Heart right ventricle (tissue), 16 donors: Measurements from ENCODE around the gene JAGN1. TPM values are rescaled to one million over a fixed set of nuclear protein-coding genes. Genes with fewer than 3 reads are reported as not detected.
A peak's percentile ranks its signal among the peaks of the same experiment; 100 is the strongest.
"Not testable (repeated sequence)": the region's sequence is repeated elsewhere in the genome, so short reads cannot be mapped to it uniquely, and the experiment has no call there.

Source experiments
- ATAC-seq, 8 donors: fragments of 200-7000 bp; cut with Tn5 transposase; one replicate each; pipeline ENCODE4 v1.9.1; 2020; ENCODE audit warnings: mild to moderate bottlenecking in 8 of 8, moderate library complexity in 8 of 8, moderate number of reproducible peaks in 1 of 8
- DNase-seq, 2 donors: peaks; one replicate each; pipeline ENCODE4 v3.0.0-alpha.2; 2020
- H3K27ac ChIP-seq, 10 donors: fragments of 200-600 bp; sonication (generic) in 2 of 10; one replicate each; pipeline versions ENCODE4 v1.5.0 to v1.8.0; 2020 to 2022; ENCODE audit warnings: mild to moderate bottlenecking in 3 of 10
- H3K27me3 ChIP-seq, 7 donors: fragments of 200-600 bp; one replicate each; pipeline ENCODE4 v1.8.0; 2021 to 2022; ENCODE audit warnings: mild to moderate bottlenecking in 2 of 7
- H3K36me3 ChIP-seq, 9 donors: fragments of 200-600 bp; sonication (generic) in 1 of 9; one replicate each; pipeline versions ENCODE4 v1.5.0 to v1.8.0; 2020 to 2022; ENCODE audit warnings: mild to moderate bottlenecking in 2 of 9
- H3K4me1 ChIP-seq, 9 donors: fragments of 200-600 bp; sonication (generic) in 1 of 9; one replicate each; pipeline versions ENCODE4 v1.5.0 to v1.8.0; 2020 to 2022; ENCODE audit warnings: mild to moderate bottlenecking in 4 of 9
- H3K4me3 ChIP-seq, 10 donors: fragments of 200-600 bp; sonication (generic) in 2 of 10; one replicate each; pipeline versions ENCODE4 v1.5.0 to v1.8.0; 2020 to 2022; ENCODE audit warnings: mild to moderate bottlenecking in 7 of 10, moderate library complexity in 2 of 10
- H3K9me3 ChIP-seq, 11 donors: fragments of 200-600 bp in 10 of 11; sonication (generic) in 2 of 11; one replicate each; pipeline versions ENCODE4 v1.5.0 to v1.8.0; 2013 to 2022; ENCODE audit warnings: mild to moderate bottlenecking in 2 of 11, control low read depth in 1 of 11, moderate library complexity in 1 of 11
- CTCF ChIP-seq, 9 donors: fragments of 200-600 bp; sonication (generic) in 2 of 9; IDR thresholded peaks; one replicate each; pipeline versions ENCODE4 v1.5.0 to v1.8.0; 2021 to 2022; ENCODE audit warnings: antibody characterized with exemption in 9 of 9, mild to moderate bottlenecking in 5 of 9, moderate library complexity in 1 of 9
- WGBS, 2 donors: extraction: QIAGEN DNeasy Blood & Tissue Kit; methylation state at CpG; one replicate each; pipeline ENCODE4 v1.1.7; 2013; ENCODE audit warnings: inconsistent platforms in 1 of 2; 5-methylcytosine and 5-hydroxymethylcytosine counted together
- intact Hi-C, 10 donors: fragments of 100-400 bp; cut with DNase I; formaldehyde crosslinking; loops; one replicate each; pipeline versions ENCODE4 v1.11.1 to v1.14.2; 2022
- polyA plus RNA-seq, 2 donors: library from polyadenylated mRNA; stranded (reverse); fragments of 200-250 nt; gene quantifications; one replicate each; pipeline ENCODE4 v1.2.3, GENCODE V29; 2013
- total RNA-seq, 10 donors: library from RNA; stranded (reverse); fragmentation: NEBNext Ultra II Directional in 3 of 10; extraction: Animal tissue kit (Norgen Biotek cat#: 25700) in 3 of 10; gene quantifications; one replicate each; pipeline versions ENCODE4 v1.2.1 to v1.2.4, GENCODE V29; 2021 to 2023
- donor health status: Arrhythmogenic right ventricular cardiomyopathy.
- donor health status: ischemic (EF 13 %, LVEDD 7.1; RV severe dilation, severe dysfunction).
- donor health status: healthy with polysubstance abuse.
- donor health status: DM: no; HTN: yes; CAD: no.
- donor health status: DM: no; HTN: no; CAD: no.
- donor health status: ischemic (EF 25% LVEDD 6.9; RV normal size, moderate dysfunction).
- donor health status: ischemic (EF 25% LVEDD 5.7; RV mildly dilated, moderate dysfunction).
- donor health status: healthy.
- donor health status: DM: yes; HTN: yes; CAD: no.
- donor health status: Ischemic cardiomyopathy.
- donor health status: ischemic (EF 35%, LVEDD 5.7; RV mildly dilated, moderate dysfunction).
- donor health status: nonischemic (EF 11% LVEDD 7.7; RV severe dilation, severe dysfunction).
- donor health status: DM: yes; HTN: yes; CAD: no.
- donor health status: PGD.
- donor health status: ischemic (EF 29% LVEDD 5.4; RV normal size, mild dysfunction).
- donor health status: nonischemic (EF 23%, LVEDD 6.1; RV moderate dilation, normal function).

The JAGN1 gene
- total and polyA plus RNA-seq, 12 donors = 13.8 to 69.3 (median 18.8) TPM

GRCh38 chr3:9870978-9871377 lies 19.4 kb upstream of the JAGN1 start:
- Histone ChIP-seq H3K9me3 (no peaks in the 10 kb centered on the region), H3K4me3 (no peak overlapping the region), H3K4me1 (no peaks in the 10 kb centered on the region), H3K36me3 (no peaks in the 10 kb centered on the region), H3K27me3 (no peaks in the 10 kb centered on the region), H3K27ac (no peak overlapping the region)
- no peak for TF ChIP-seq CTCF (IDR thresholded peaks at IDR 0.05)
- DNase-seq (no peak), ATAC-seq (no peak)
- intact Hi-C loops = no loop called here
- 44% methylated on average over 1 of the region's 1 CpG for WGBS, 2 donors

- H3K27ac ChIP-seq, H3K9me3 ChIP-seq, H3K36me3 ChIP-seq, ATAC-seq, DNase-seq, H3K27me3 ChIP-seq, H3K4me3 ChIP-seq, H3K4me1 ChIP-seq, intact Hi-C loops: not testable (repeated sequence)
- 94 to 95% methylated on average over 5 of the region's 5 CpGs for WGBS, 2 donors
Measured at GRCh38 chr3:9872067-9872466, 18.3 kb upstream of the JAGN1 start.

- no peaks in the 10 kb centered on the region for H3K4me1 ChIP-seq
- H3K27ac ChIP-seq = no peak overlapping the region
- ATAC-seq = no peak
- H3K9me3 ChIP-seq = no peaks in the 10 kb centered on the region
- H3K36me3 ChIP-seq = no peaks in the 10 kb centered on the region
- intact Hi-C loops = no loop called here
- H3K27me3 ChIP-seq = no peaks in the 10 kb centered on the region
- no peak overlapping the region for H3K4me3 ChIP-seq
- no peak for DNase-seq
- TF ChIP-seq CTCF (IDR thresholded peaks at IDR 0.05) = no peak
Measured at GRCh38 chr3:9875448-9875847, 15.0 kb upstream of the JAGN1 start.

- WGBS, 2 donors = 85 to 90% methylated on average over 4 of the region's 4 CpGs
- H3K27ac ChIP-seq = not testable (repeated sequence)
Measured at GRCh38 chr3:9876255-9876654, 14.2 kb upstream of the JAGN1 start.

GRCh38 chr3:9876991-9877390 lies 13.4 kb upstream of the JAGN1 start:
- no peak overlapping the region for H3K27ac ChIP-seq
- DNase-seq (no peak), ATAC-seq (peak in 2 of 8 donors; percentile 22 to 34)
- no peaks in the 10 kb centered on the region for H3K27me3 ChIP-seq
- H3K4me1 ChIP-seq = no peaks in the 10 kb centered on the region
- no peak for TF ChIP-seq CTCF (IDR thresholded peaks at IDR 0.05)
- no peaks in the 10 kb centered on the region for H3K9me3 ChIP-seq
- 90 to 93% methylated on average over 12 of the region's 12 CpGs for WGBS, 2 donors
- intact Hi-C loops = no loop called here
- H3K4me3 ChIP-seq = no peak overlapping the region
- H3K36me3 ChIP-seq = no peaks in the 10 kb centered on the region

More at GRCh38 chr3:9876255-9876654, 14.2 kb upstream of the JAGN1 start:
- H3K4me3 ChIP-seq, intact Hi-C loops, DNase-seq, ATAC-seq, H3K9me3 ChIP-seq, H3K4me1 ChIP-seq, H3K27me3 ChIP-seq, H3K36me3 ChIP-seq: not testable (repeated sequence)

GRCh38 chr3:9878700-9879099 lies 11.7 kb upstream of the JAGN1 start:
- H3K4me3 ChIP-seq = no peak overlapping the region
- no peak overlapping the region for H3K27ac ChIP-seq
- no peak for TF ChIP-seq CTCF (IDR thresholded peaks at IDR 0.05)
- H3K4me1 ChIP-seq = no peaks in the 10 kb centered on the region
- H3K9me3 ChIP-seq = no peaks in the 10 kb centered on the region
- DNase-seq (no peak), ATAC-seq (peak in 1 of 8 donors; percentile 45)
- H3K27me3 ChIP-seq = no peaks in the 10 kb centered on the region
- H3K36me3 ChIP-seq = no peaks in the 10 kb centered on the region
- 67 to 70% methylated on average over 5 of the region's 5 CpGs for WGBS, 2 donors
- intact Hi-C loops = no loop called here
